ENCODE measurements around the gene LY6G5C. TPM values are rescaled to one million over a fixed set of nuclear protein-coding genes. Genes with fewer than 3 reads are reported as not detected.

LY6G5C gene
- total and polyA plus RNA-seq, 2 donors (not counting 1 experiment from before 2014, with no cell fraction given), result 0.83 to 2.0 TPM

GRCh38 chr6:31725502-31726350 is 44.9 kb upstream of the LY6G5C start:
- DNase-seq (ENCODE audit: low read depth in 2 of 2), result no peak
- peaks cover 13% of the 10 kb centered on the region for H3K36me3 ChIP-seq (ENCODE audit: control insufficient read depth, insufficient read depth, low read length)
- H3K4me2 ChIP-seq (ENCODE audit: extremely low read depth, insufficient read depth, low read length), result no peak overlapping the region
- no peak overlapping the region for H3K27ac ChIP-seq (ENCODE audit: insufficient read depth, low read length)
- TF ChIP-seq CTCF (conservative IDR thresholded peaks at IDR 0.05 in 1 of 2, IDR thresholded peaks at IDR 0.05 in 1 of 2; ENCODE audit: low read depth in 1 of 2, low read length in 2 of 2), result no peak
- TF ChIP-seq EZH2 (IDR thresholded peaks at IDR 0.05; ENCODE audit: low read length, missing control alignments), result no peak
- no peaks in the 10 kb centered on the region for H4K20me1 ChIP-seq (ENCODE audit: control insufficient read depth, extremely low read depth, insufficient read depth, low read length)
- H3K4me3 ChIP-seq (replicated peaks in 1 of 4; ENCODE audit: control extremely low read depth in 1 of 4, insufficient read depth in 1 of 4, low read depth in 3 of 4, low read length in 4 of 4), result no peak overlapping the region
- H3K27me3 ChIP-seq (ENCODE audit: control insufficient read depth, insufficient read depth, low read length), result no peaks in the 10 kb centered on the region
- no peaks in the 10 kb centered on the region for H3K9me3 ChIP-seq (ENCODE audit: control insufficient read depth, insufficient read depth, low read depth, low read length)
- no peak overlapping the region for H3K9ac ChIP-seq (ENCODE audit: insufficient read depth, low read length)
- peaks cover 6% of the 10 kb centered on the region for H3K79me2 ChIP-seq (ENCODE audit: control insufficient read depth, insufficient read depth, low read length)
- H3K4me1 ChIP-seq (ENCODE audit: control insufficient read depth, extremely low read depth, insufficient read depth, low read length), result peaks cover 8% of the 10 kb centered on the region
- no peak overlapping the region for H2AFZ ChIP-seq (ENCODE audit: low read length)

- peaks cover 6% of the 10 kb centered on the region for H3K79me2 ChIP-seq (ENCODE audit: control insufficient read depth, insufficient read depth, low read length)
- H3K27me3 ChIP-seq (ENCODE audit: control insufficient read depth, insufficient read depth, low read length), result no peaks in the 10 kb centered on the region
- H3K4me3 ChIP-seq (replicated peaks in 1 of 4; ENCODE audit: control extremely low read depth in 1 of 4, insufficient read depth in 1 of 4, low read depth in 3 of 4, low read length in 4 of 4), result no peak overlapping the region
- TF ChIP-seq EZH2 (IDR thresholded peaks at IDR 0.05; ENCODE audit: low read length, missing control alignments), result no peak
- no peak for TF ChIP-seq CTCF (conservative IDR thresholded peaks at IDR 0.05 in 1 of 2, IDR thresholded peaks at IDR 0.05 in 1 of 2; ENCODE audit: low read depth in 1 of 2, low read length in 2 of 2)
- H3K4me1 ChIP-seq (ENCODE audit: control insufficient read depth, extremely low read depth, insufficient read depth, low read length), result peaks cover 5% of the 10 kb centered on the region
- H3K9me3 ChIP-seq (ENCODE audit: control insufficient read depth, insufficient read depth, low read depth, low read length), result no peaks in the 10 kb centered on the region
- DNase-seq (ENCODE audit: low read depth in 2 of 2), result no peak
- H4K20me1 ChIP-seq (ENCODE audit: control insufficient read depth, extremely low read depth, insufficient read depth, low read length), result no peaks in the 10 kb centered on the region
- no peak overlapping the region for H2AFZ ChIP-seq (ENCODE audit: low read length)
- H3K36me3 ChIP-seq (ENCODE audit: control insufficient read depth, insufficient read depth, low read length), result peaks cover 10% of the 10 kb centered on the region
- H3K27ac ChIP-seq (ENCODE audit: insufficient read depth, low read length), result no peak overlapping the region
- no peak overlapping the region for H3K9ac ChIP-seq (ENCODE audit: insufficient read depth, low read length)
- no peak overlapping the region for H3K4me2 ChIP-seq (ENCODE audit: extremely low read depth, insufficient read depth, low read length)
These were observed 43.3 kb upstream of the LY6G5C start for GRCh38 chr6:31723980-31724691.

GRCh38 chr6:31723245-31723979 is 42.5 kb upstream of the LY6G5C start, which contains the start of gene MPIG6B:
Gene MPIG6B (plus strand): TSS chr6:31723373. CDS start chr6:31723384, 11 bp downstream.
- no peak within 1 kb of the TSS for H3K4me2 ChIP-seq (ENCODE audit: extremely low read depth, insufficient read depth, low read length)
- H3K9ac ChIP-seq (ENCODE audit: insufficient read depth, low read length), result no peak within 1 kb of the TSS
- H3K36me3 ChIP-seq (ENCODE audit: control insufficient read depth, insufficient read depth, low read length), result peaks cover 9% of the 10 kb centered on the region
- H3K27me3 ChIP-seq (ENCODE audit: control insufficient read depth, insufficient read depth, low read length), result no peaks in the 10 kb centered on the region
- no peak for DNase-seq (ENCODE audit: low read depth in 2 of 2)
- no peak within 1 kb of the TSS for H3K4me3 ChIP-seq (replicated peaks in 1 of 4; ENCODE audit: control extremely low read depth in 1 of 4, insufficient read depth in 1 of 4, low read depth in 3 of 4, low read length in 4 of 4)
- H3K79me2 ChIP-seq (ENCODE audit: control insufficient read depth, insufficient read depth, low read length), result no peaks in the 10 kb centered on the region
- no peak for TF ChIP-seq EZH2 (IDR thresholded peaks at IDR 0.05; ENCODE audit: low read length, missing control alignments)
- no peak for TF ChIP-seq CTCF (conservative IDR thresholded peaks at IDR 0.05 in 1 of 2, IDR thresholded peaks at IDR 0.05 in 1 of 2; ENCODE audit: low read depth in 1 of 2, low read length in 2 of 2)
- H3K9me3 ChIP-seq (ENCODE audit: control insufficient read depth, insufficient read depth, low read depth, low read length), result no peaks in the 10 kb centered on the region
- H3K27ac ChIP-seq (ENCODE audit: insufficient read depth, low read length), result no peak within 1 kb of the TSS
- no peak within 1 kb of the TSS for H2AFZ ChIP-seq (ENCODE audit: low read length)
- no peaks in the 10 kb centered on the region for H3K4me1 ChIP-seq (ENCODE audit: control insufficient read depth, extremely low read depth, insufficient read depth, low read length)
- no peaks in the 10 kb centered on the region for H4K20me1 ChIP-seq (ENCODE audit: control insufficient read depth, extremely low read depth, insufficient read depth, low read length)
